Suppressor macrophage treated with lipopolysaccharide for 4 hours (primary cell): ENCODE results near the gene TMEM175.
A peak's percentile ranks its signal among the peaks of the same experiment; 100 is the strongest.
"Not testable (repeated sequence)": the region's sequence is repeated elsewhere in the genome, so short reads cannot be mapped to it uniquely, and the experiment has no call there.

ENCODE experiments used
- DNase-seq: peaks from one replicate; pipeline ENCODE4 v3.0.0-alpha.2; 2020

The TMEM175 gene

GRCh38 chr4:972651-973424 lies 40.6 kb downstream of the TMEM175 start:
- DNase-seq: peak; percentile 24

GRCh38 chr4:973431-974397 lies 41.5 kb downstream of the TMEM175 start, which contains the start of gene DGKQ:
Gene DGKQ, minus strand, starts transcription at chr4:973569. Its CDS starts 87 bp downstream, at chr4:973482.
- peak; percentile 97 for DNase-seq

- DNase-seq: no peak
Observed at GRCh38 chr4:974668-975067, 42.4 kb downstream of the TMEM175 start.

GRCh38 chr4:976016-976415 lies 43.8 kb downstream of the TMEM175 start:
- DNase-seq: not testable (repeated sequence)

- peak; percentile 75 for DNase-seq
Observed at GRCh38 chr4:978957-979701, 46.9 kb downstream of the TMEM175 start.

GRCh38 chr4:982291-982690 lies 50.0 kb downstream of the TMEM175 start:
- DNase-seq: no peak

- DNase-seq: no peak
Observed at GRCh38 chr4:982814-983213, 50.6 kb downstream of the TMEM175 start.

GRCh38 chr4:984336-985054 lies 52.2 kb downstream of the TMEM175 start:
- DNase-seq: no peak

GRCh38 chr4:985123-985830 lies 53.0 kb downstream of the TMEM175 start:
- DNase-seq: peak; percentile 68

- DNase-seq: no peak
Observed at GRCh38 chr4:986428-986878, 54.2 kb downstream of the TMEM175 start.

- DNase-seq: peak; percentile 77
Observed at GRCh38 chr4:986879-987623, 54.8 kb downstream of the TMEM175 start, which contains the start of gene IDUA. Gene IDUA, plus strand, starts transcription at chr4:987044. Its CDS starts 41 bp downstream, at chr4:987085.

- DNase-seq: no peak
Observed at GRCh38 chr4:987624-988513, 55.6 kb downstream of the TMEM175 start.

- no peak for DNase-seq
Observed at GRCh38 chr4:988726-989721, 56.8 kb downstream of the TMEM175 start.

- no peak for DNase-seq
Observed at GRCh38 chr4:989722-990471, 57.6 kb downstream of the TMEM175 start.

- DNase-seq: no peak
Observed at GRCh38 chr4:990746-991367, 58.6 kb downstream of the TMEM175 start.

GRCh38 chr4:991451-992296 lies 59.4 kb downstream of the TMEM175 start:
- no peak for DNase-seq
